GM18505 (cell line): ENCODE measurements around the gene DENND6B.
"Not testable (repeated sequence)": the region's sequence is repeated elsewhere in the genome, so short reads cannot be mapped to it uniquely, and the experiment has no call there.

Source experiments
- ATAC-seq: cut with Tn5 transposase; IDR thresholded peaks from one replicate; pipeline ENCODE4 v1.9.1; 2021; ENCODE audit not compliant: unreplicated experiment
- POLR2A ChIP-seq: IDR thresholded peaks from 4 replicates; pipeline ENCODE4 v1.6.1; 2011; ENCODE audit warnings: borderline replicate concordance; ENCODE audit not compliant: insufficient read depth, insufficient read length; ENCODE audit errors: extremely low read depth

The DENND6B gene

GRCh38 chr22:50326956-50327710 is at the start of gene DENND6B:
Gene DENND6B, minus strand, starts transcription at chr22:50327012. Its CDS starts 24 bp downstream, at chr22:50326988.
- TF ChIP-seq POLR2A: peak; percentile 76
- ATAC-seq: peak; percentile 74

- ATAC-seq: no peak
- no peak for TF ChIP-seq POLR2A
Observed at GRCh38 chr22:50376085-50376651, 49.4 kb upstream of the DENND6B start.

- TF ChIP-seq POLR2A: no peak
- no peak for ATAC-seq
Observed at GRCh38 chr22:50371101-50371648, 44.4 kb upstream of the DENND6B start.

GRCh38 chr22:50367778-50368500 is 41.1 kb upstream of the DENND6B start:
- TF ChIP-seq POLR2A: no peak
- no peak for ATAC-seq

GRCh38 chr22:50363803-50364194 is 37.0 kb upstream of the DENND6B start:
- ATAC-seq: not testable (repeated sequence)

- ATAC-seq: no peak
- no peak for TF ChIP-seq POLR2A
Observed at GRCh38 chr22:50363166-50363802, 36.5 kb upstream of the DENND6B start.

- ATAC-seq: no peak
- TF ChIP-seq POLR2A: no peak
Observed at GRCh38 chr22:50361688-50362087, 34.9 kb upstream of the DENND6B start.

GRCh38 chr22:50361222-50361621 is 34.4 kb upstream of the DENND6B start:
- ATAC-seq: no peak
- no peak for TF ChIP-seq POLR2A

GRCh38 chr22:50360578-50360977 is 33.8 kb upstream of the DENND6B start:
- no peak for TF ChIP-seq POLR2A
- ATAC-seq: no peak

GRCh38 chr22:50357756-50358155 is 30.9 kb upstream of the DENND6B start:
- ATAC-seq: no peak
- TF ChIP-seq POLR2A: no peak

- no peak for TF ChIP-seq POLR2A
- no peak for ATAC-seq
Observed at GRCh38 chr22:50357222-50357621, 30.4 kb upstream of the DENND6B start.

GRCh38 chr22:50356186-50356585 is 29.4 kb upstream of the DENND6B start:
- ATAC-seq: no peak
- TF ChIP-seq POLR2A: no peak

GRCh38 chr22:50348058-50348457 is 21.2 kb upstream of the DENND6B start:
- no peak for ATAC-seq
- TF ChIP-seq POLR2A: no peak

GRCh38 chr22:50347157-50347556 is 20.3 kb upstream of the DENND6B start:
- ATAC-seq: no peak

GRCh38 chr22:50346470-50346869 is 19.7 kb upstream of the DENND6B start:
- ATAC-seq: no peak
- TF ChIP-seq POLR2A: no peak

More at GRCh38 chr22:50347157-50347556, 20.3 kb upstream of the DENND6B start:
- no peak for TF ChIP-seq POLR2A
